IMR-90 (cell line): ENCODE measurements around the gene DEPDC5. TPM values are rescaled to one million over a fixed set of nuclear protein-coding genes. Genes with fewer than 3 reads are reported as not detected.

ENCODE experiments used
- ATAC-seq: fragments of 200-7000 bp; cut with Tn5 transposase; 2 replicates; pipeline ENCODE4 v1.9.1; 2020; ENCODE audit warnings: low read depth, mild to moderate bottlenecking, moderate library complexity
- BruUV-seq: library from RNA; stranded (reverse); fragments of 400-500 nt; replicated peaks from 2 replicates; lab custom pipeline; 2021; lab: Mats Ljungman, UMichigan
- CTCF ChIA-PET: fragments of 300-600 bp; formaldehyde crosslinking; extraction: SDS; loops from one replicate; lab custom pipeline; 2021; ENCODE audit warnings: antibody characterized with exemption; lab: Yijun Ruan, JAX
- POLR2A ChIA-PET: fragments of 300-600 bp; sonication (Branson Sonifier 250); formaldehyde crosslinking; loops from one replicate; lab custom pipeline; 2022; ENCODE audit warnings: antibody characterized with exemption; ENCODE audit not compliant: unreplicated experiment; lab: Charles Lee
- DNase-seq: peaks from one replicate; pipeline ENCODE4 v3.0.0; 2013
- H2AFZ ChIP-seq: replicated peaks from 2 replicates; pipeline ENCODE3; 2013; ENCODE audit warnings: low read length, mild to moderate bottlenecking; ENCODE audit not compliant: poor library complexity
- H2AK5ac ChIP-seq: 2 replicates; pipeline ENCODE4 v1.6.1; 2013; ENCODE audit warnings: low read depth, low read length, inconsistent platforms
- H2AK9ac ChIP-seq: replicated peaks from 2 replicates; pipeline ENCODE3; 2013; ENCODE audit warnings: mild to moderate bottlenecking, low read depth, low read length, moderate library complexity; ENCODE audit not compliant: poor library complexity
- H2BK120ac ChIP-seq: 2 replicates; pipeline ENCODE4 v1.6.1; 2013; ENCODE audit warnings: low read depth, low read length, inconsistent platforms
- H2BK15ac ChIP-seq: 3 replicates; pipeline ENCODE4 v1.6.1; 2013; ENCODE audit warnings: low read depth, low read length, inconsistent platforms
- H2BK20ac ChIP-seq: 2 replicates; pipeline ENCODE4 v1.6.1; 2013; ENCODE audit warnings: low read depth, mild to moderate bottlenecking, inconsistent platforms, low read length, moderate library complexity
- H2BK5ac ChIP-seq: 2 replicates; pipeline ENCODE4 v1.6.1; 2013; ENCODE audit warnings: mild to moderate bottlenecking, low read depth, low read length, inconsistent platforms; ENCODE audit not compliant: poor library complexity, severe bottlenecking
- H3K14ac ChIP-seq: replicated peaks from 2 replicates; pipeline ENCODE4 v1.6.1; 2013; ENCODE audit warnings: low read depth, low read length, inconsistent platforms
- H3K18ac ChIP-seq: 2 replicates; pipeline ENCODE4 v1.6.1; 2013; ENCODE audit warnings: low read depth, low read length, control low read depth
- H3K23ac ChIP-seq: 2 replicates; pipeline ENCODE4 v1.6.1; 2013; ENCODE audit warnings: low read depth, low read length, inconsistent platforms
- H3K27ac ChIP-seq: 2 replicates; pipeline ENCODE4 v1.5.1; 2013; ENCODE audit warnings: mild to moderate bottlenecking, control low read depth, low read length; ENCODE audit not compliant: insufficient read depth
- H3K27me3 ChIP-seq: 2 replicates; pipeline ENCODE4 v1.6.1; 2013; ENCODE audit warnings: low read length; ENCODE audit not compliant: control insufficient read depth, insufficient read depth
- H3K36me3 ChIP-seq: 2 replicates; pipeline ENCODE4 v1.6.1; 2013; ENCODE audit warnings: low read length, mixed read lengths; ENCODE audit not compliant: control insufficient read depth, insufficient read depth
- H3K4ac ChIP-seq: 2 replicates; pipeline ENCODE4 v1.6.1; 2013; ENCODE audit warnings: low read depth, low read length, inconsistent platforms
- H3K4me1 ChIP-seq: 2 replicates; pipeline ENCODE4 v1.6.1; 2013; ENCODE audit warnings: low read length, mixed read lengths; ENCODE audit not compliant: control insufficient read depth, insufficient read depth
- H3K4me2 ChIP-seq: 2 replicates; pipeline ENCODE4 v1.6.1; 2013; ENCODE audit warnings: low read depth, mild to moderate bottlenecking, control low read depth, low read length, moderate library complexity
- H3K4me3 ChIP-seq: 2 replicates; pipeline ENCODE4 v1.5.1; 2013; ENCODE audit warnings: low read depth, mild to moderate bottlenecking, control low read depth, low read length, moderate library complexity; ENCODE audit not compliant: insufficient read depth
- H3K56ac ChIP-seq: 2 replicates; pipeline ENCODE4 v1.6.1; 2013; ENCODE audit warnings: low read length, inconsistent platforms; ENCODE audit not compliant: insufficient read depth; ENCODE audit errors: extremely low read depth
- H3K79me1 ChIP-seq, 2 experiments: 2 replicates each; pipeline ENCODE4 v1.6.1; 2013; ENCODE audit warnings: low read length in 2 of 2, inconsistent platforms in 1 of 2, low read depth in 1 of 2
- H3K9ac ChIP-seq: 2 replicates; pipeline ENCODE4 v1.6.1; 2013; ENCODE audit warnings: low read depth, low read length, control low read depth
- H3K9me1 ChIP-seq: 2 replicates; pipeline ENCODE4 v1.6.1; 2013; ENCODE audit warnings: low read length, inconsistent platforms; ENCODE audit not compliant: insufficient read depth
- H3K9me3 ChIP-seq: 2 replicates; pipeline ENCODE4 v1.6.1; 2013; ENCODE audit warnings: low read length; ENCODE audit not compliant: control insufficient read depth, insufficient read depth
- H4K20me1 ChIP-seq: 2 replicates; pipeline ENCODE4 v1.6.1; 2013; ENCODE audit warnings: low read length, inconsistent platforms; ENCODE audit not compliant: insufficient read depth
- H4K5ac ChIP-seq: 2 replicates; pipeline ENCODE4 v1.6.1; 2013; ENCODE audit warnings: mild to moderate bottlenecking, low read depth, low read length, control low read depth
- H4K8ac ChIP-seq, 2 experiments: 2 replicates each; pipeline ENCODE4 v1.6.1; 2013; ENCODE audit warnings: low read depth in 2 of 2, low read length in 2 of 2, control low read depth in 1 of 2, inconsistent platforms in 1 of 2
- H4K91ac ChIP-seq: 2 replicates; pipeline ENCODE4 v1.6.1; 2013; ENCODE audit warnings: low read depth, low read length, inconsistent platforms; ENCODE audit not compliant: insufficient read depth
- CEBPB ChIP-seq: IDR thresholded peaks from 2 replicates; pipeline ENCODE4 v1.6.1; 2012; ENCODE audit warnings: low read depth, low read length, improper control_type of control experiment
- CHD1 ChIP-seq: IDR thresholded peaks from 2 replicates; pipeline ENCODE4 v1.6.1; 2012; ENCODE audit warnings: low read depth, low read length, improper control_type of control experiment
- MAFK ChIP-seq: IDR thresholded peaks from 2 replicates; pipeline ENCODE4 v1.6.1; 2012; ENCODE audit warnings: low read depth, low read length, improper control_type of control experiment
- MXI1 ChIP-seq: IDR thresholded peaks from 2 replicates; pipeline ENCODE4 v1.6.1; 2012; ENCODE audit warnings: low read depth, mild to moderate bottlenecking, low read length, moderate library complexity, borderline replicate concordance
- POLR2A ChIP-seq: IDR thresholded peaks from 2 replicates; pipeline ENCODE4 v1.6.1; 2012; ENCODE audit warnings: mild to moderate bottlenecking, low read depth, low read length
- RFX5 ChIP-seq: IDR thresholded peaks from 2 replicates; pipeline ENCODE4 v1.8.0; 2012; ENCODE audit warnings: low read depth, mild to moderate bottlenecking, low read length, moderate library complexity
- SMC3 ChIP-seq: fragments of 150-350 bp; IDR thresholded peaks from 2 replicates; pipeline ENCODE4 v1.6.1; 2016; ENCODE audit warnings: low read depth, mild to moderate bottlenecking, antibody characterized with exemption, low read length, moderate library complexity
- WGBS, 2 experiments: methylation state at CpG; one replicate each; pipeline versions ENCODE4 v1.1.5 to v1.1.7; 2013; ENCODE audit warnings: missing lambda C conversion rate in 2 of 2; ENCODE audit not compliant: insufficient read length in 1 of 2; ENCODE audit errors: extremely low coverage in 2 of 2; 5-methylcytosine and 5-hydroxymethylcytosine counted together
- dilution Hi-C: fragments of 300-500 bp; cut with HindIII; formaldehyde crosslinking; loops from one replicate; pipeline ENCODE4 v1.14.3; 2018; ENCODE audit warnings: low sequenced_read_pairs; ENCODE audit not compliant: unreplicated experiment
- in situ Hi-C: fragments of 300-500 bp; cut with MboI; formaldehyde crosslinking; loops from 3 replicates; pipeline ENCODE4 v1.14.3; 2019; ENCODE audit warnings: low sequenced_read_pairs, inconsistent platforms, mixed read lengths
- intact Hi-C: fragments of 100-400 bp; cut with micrococcal nuclease; formaldehyde crosslinking; loops from 2 replicates; pipeline ENCODE4 v1.10.0; 2022
- polyA plus RNA-seq, 3 experiments: library from polyadenylated mRNA; depleted of rRNA; stranded (reverse); fragments of >200 nt; gene quantifications; 2 replicates each; pipeline ENCODE4 v1.2.3, GENCODE V29; 2012; ENCODE audit warnings: low replicate concordance in 1 of 3
- total RNA-seq: library from RNA; depleted of rRNA; stranded (reverse); fragments of >200 nt; gene quantifications from 2 replicates; pipeline ENCODE4 v1.2.3, GENCODE V29; 2012
- TF ChIP-seq, protein P1 (sequence below): fragments of 150-350 bp; IDR thresholded peaks from 2 replicates; pipeline ENCODE4 v1.6.1; 2016; ENCODE audit warnings: low read depth, mild to moderate bottlenecking, low read length, moderate library complexity, borderline replicate concordance

The DEPDC5 gene
- total and polyA plus RNA-seq, 2 of the 4 experiments (the other 2 are of a cell fraction), result 6.6 to 12.9 TPM

DNA sequence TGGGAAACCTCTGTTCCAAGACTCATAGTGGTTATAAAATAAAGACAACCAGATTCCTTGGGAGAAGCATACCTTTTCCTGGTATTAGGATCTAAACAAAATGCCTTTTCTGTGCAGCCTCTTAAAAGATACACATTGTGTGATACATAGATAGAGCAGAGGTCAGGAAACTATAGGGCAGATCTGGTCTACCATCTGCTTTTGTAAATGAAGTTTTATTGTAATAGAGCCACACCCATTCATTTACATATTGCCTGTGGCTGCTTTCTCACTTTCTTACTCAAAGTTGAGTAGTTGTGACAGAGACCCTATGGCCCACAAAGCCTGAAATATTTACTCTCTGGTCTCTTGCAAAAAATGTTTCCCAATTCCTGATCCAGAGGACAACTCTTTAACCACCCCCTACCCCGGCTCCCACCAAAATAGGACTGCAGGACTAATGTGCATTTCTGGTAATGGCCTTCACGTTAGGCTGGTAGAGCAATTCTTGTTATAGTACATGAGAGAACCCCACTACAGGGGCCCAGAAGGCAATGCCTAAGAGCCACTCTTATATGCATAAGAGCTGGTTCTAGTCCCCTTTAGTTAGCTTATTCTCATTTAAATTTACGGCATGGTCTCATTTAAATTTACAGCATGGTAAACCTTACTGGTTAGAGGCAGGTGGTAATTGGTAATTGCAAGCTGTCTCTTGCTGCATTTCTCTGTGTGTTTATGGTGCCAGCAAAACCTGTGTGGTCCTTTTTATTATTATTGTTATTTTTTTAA lies 113.8 kb downstream of the DEPDC5 start:
- no peak overlapping the region for H2BK120ac ChIP-seq
- H2AK9ac ChIP-seq, result no peak overlapping the region
- no peak overlapping the region for H3K23ac ChIP-seq
- intact Hi-C loops (no loop called here), dilution Hi-C loops (no loop called here), in situ Hi-C loops (no loop called here)
- no peak overlapping the region for H4K8ac ChIP-seq
- H3K4me1 ChIP-seq, result peaks cover 7% of the 10 kb centered on the region
- H3K9ac ChIP-seq, result no peak overlapping the region
- ATAC-seq (no peak), DNase-seq (no peak)
- H3K9me1 ChIP-seq, result peaks cover 26% of the 10 kb centered on the region
- H3K79me1 ChIP-seq, result 0 out of 4 replicates have a peak, but pooled peaks cover 0 to 11% of the 10 kb centered on the region in 2 experiments
- no peaks in the 10 kb centered on the region for H3K27me3 ChIP-seq
- H3K18ac ChIP-seq, result no peak overlapping the region
- H3K27ac ChIP-seq, result no peak overlapping the region
- no peaks in the 10 kb centered on the region for H3K9me3 ChIP-seq
- no peak overlapping the region for H2BK20ac ChIP-seq
- no peak overlapping the region for H2BK5ac ChIP-seq
- H4K20me1 ChIP-seq, result peaks cover 13% of the 10 kb centered on the region; the same call in 1 of the 2 replicates
- no peak overlapping the region for H3K14ac ChIP-seq
- no peak overlapping the region for H3K4me3 ChIP-seq
- no peak overlapping the region for H3K4me2 ChIP-seq
- no peak overlapping the region for H3K4ac ChIP-seq
- H4K5ac ChIP-seq, result no peak overlapping the region
- ChIA-PET POLR2A (interaction anchor here (0.6 kb wide), 1 partner anchor 25 kb away, joined by 7 read pairs; no protein-coding TSS in a partner anchor), CTCF (no interaction called here)
- H3K56ac ChIP-seq, result no peak overlapping the region
- no peak overlapping the region for H4K91ac ChIP-seq
- H2BK15ac ChIP-seq, result no peak overlapping the region
- H2AFZ ChIP-seq, result no peak overlapping the region
- H2AK5ac ChIP-seq, result no peak overlapping the region
- TF ChIP-seq POLR2A (no peak), CHD1 (no peak), MXI1 (no peak), SMC3 (no peak), CEBPB (no peak), MAFK (no peak), RFX5 (no peak)
- TF ChIP-seq, protein P1, sequence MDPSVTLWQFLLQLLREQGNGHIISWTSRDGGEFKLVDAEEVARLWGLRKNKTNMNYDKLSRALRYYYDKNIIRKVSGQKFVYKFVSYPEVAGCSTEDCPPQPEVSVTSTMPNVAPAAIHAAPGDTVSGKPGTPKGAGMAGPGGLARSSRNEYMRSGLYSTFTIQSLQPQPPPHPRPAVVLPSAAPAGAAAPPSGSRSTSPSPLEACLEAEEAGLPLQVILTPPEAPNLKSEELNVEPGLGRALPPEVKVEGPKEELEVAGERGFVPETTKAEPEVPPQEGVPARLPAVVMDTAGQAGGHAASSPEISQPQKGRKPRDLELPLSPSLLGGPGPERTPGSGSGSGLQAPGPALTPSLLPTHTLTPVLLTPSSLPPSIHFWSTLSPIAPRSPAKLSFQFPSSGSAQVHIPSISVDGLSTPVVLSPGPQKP, result no peak
- H3K36me3 ChIP-seq, result peaks cover 15% of the 10 kb centered on the region
- WGBS, 2 experiments, result no CpG with 5 or more reads among the region's 3 CpGs
- BruUV-seq, result no TSS peak
